GM08714 (cell line): ENCODE data around the gene CNTFR.
"Not testable (repeated sequence)": the region's sequence is repeated elsewhere in the genome, so short reads cannot be mapped to it uniquely, and the experiment has no call there.

ENCODE experiments used
- H3K4me3 ChIP-seq: fragments of 200-500 bp; sonication (Bioruptor generic); 2 replicates; pipeline ENCODE4 v1.5.1; 2014; ENCODE audit warnings: mild to moderate bottlenecking, low read length, inconsistent platforms
- ZNF274 ChIP-seq: IDR thresholded peaks from 2 replicates; pipeline ENCODE4 v1.6.1; 2012; ENCODE audit warnings: mild to moderate bottlenecking, low read depth, low read length

Gene CNTFR

DNA sequence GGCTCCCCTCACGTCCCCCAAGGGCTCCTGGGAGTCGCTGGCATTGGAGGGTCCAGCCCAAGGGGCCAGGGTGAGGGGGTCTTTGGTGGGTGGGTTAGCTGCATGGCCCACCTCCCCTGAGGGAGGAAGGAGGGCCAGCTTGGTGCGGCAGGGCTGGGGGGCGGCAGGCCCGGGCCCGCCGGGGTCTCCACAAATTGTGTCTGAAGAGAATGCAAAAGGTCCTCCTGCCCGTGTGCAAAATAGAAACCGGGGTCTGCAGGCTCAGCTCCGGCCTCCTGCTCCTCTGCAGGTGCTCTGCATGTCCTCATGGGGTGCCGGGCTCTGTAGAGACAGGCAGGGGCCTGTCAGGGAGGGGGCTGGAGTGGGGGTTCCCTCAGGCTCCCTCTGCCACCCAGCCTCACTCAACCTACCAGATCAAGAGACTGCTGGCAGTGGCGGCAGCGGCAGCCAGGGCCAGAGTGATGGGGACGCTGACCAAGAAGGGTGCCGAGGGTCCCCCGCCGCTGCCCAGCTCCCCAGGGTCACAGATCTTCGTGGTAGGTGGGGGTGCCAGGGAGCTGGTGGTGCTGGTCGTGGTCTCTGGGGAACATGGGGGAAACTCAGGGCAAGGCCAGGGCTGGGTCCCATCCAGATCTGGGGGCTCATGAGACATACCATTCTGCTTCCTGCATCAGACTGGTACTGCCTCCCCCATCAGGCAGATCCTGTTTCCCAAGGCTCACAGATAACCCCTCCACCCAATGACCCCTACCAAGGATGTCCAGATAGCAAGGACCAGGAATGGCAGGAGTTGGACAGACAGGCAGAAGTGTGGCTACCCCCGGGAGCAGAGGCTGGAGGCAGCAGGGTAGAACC lies 37.5 kb downstream of the CNTFR start:
- H3K4me3 ChIP-seq: no peak overlapping the region
- TF ChIP-seq ZNF274: no peak

DNA sequence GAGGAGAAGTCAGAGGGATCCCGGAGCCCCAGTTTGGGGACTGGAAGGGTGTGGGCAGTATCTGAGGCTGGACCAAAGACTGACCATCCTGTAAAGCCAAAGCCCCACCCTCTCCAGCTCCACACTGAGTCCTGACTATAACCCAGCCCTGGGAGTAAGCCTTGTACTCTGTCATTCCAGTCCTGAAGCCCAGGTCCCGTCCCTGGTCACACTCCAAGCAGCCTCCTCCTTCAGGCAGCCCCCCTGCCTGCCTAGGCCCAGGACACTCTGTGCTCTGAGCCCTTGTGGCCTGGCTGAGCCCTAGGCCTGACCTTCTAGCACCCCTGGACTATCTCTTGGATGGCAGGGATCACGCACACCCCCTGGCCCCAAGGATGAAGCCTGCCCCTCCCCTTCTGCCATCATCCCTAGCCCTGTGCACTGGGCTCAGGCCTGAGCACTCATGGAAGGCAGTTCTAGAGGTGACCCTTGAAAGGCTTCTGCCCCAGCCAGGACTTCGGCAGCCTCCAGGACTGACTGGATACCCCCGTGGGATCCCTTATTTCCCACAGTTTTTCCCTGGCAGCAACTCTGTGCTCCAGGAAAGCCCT lies 38.7 kb downstream of the CNTFR start:
- no peak overlapping the region for H3K4me3 ChIP-seq
- TF ChIP-seq ZNF274: no peak

DNA sequence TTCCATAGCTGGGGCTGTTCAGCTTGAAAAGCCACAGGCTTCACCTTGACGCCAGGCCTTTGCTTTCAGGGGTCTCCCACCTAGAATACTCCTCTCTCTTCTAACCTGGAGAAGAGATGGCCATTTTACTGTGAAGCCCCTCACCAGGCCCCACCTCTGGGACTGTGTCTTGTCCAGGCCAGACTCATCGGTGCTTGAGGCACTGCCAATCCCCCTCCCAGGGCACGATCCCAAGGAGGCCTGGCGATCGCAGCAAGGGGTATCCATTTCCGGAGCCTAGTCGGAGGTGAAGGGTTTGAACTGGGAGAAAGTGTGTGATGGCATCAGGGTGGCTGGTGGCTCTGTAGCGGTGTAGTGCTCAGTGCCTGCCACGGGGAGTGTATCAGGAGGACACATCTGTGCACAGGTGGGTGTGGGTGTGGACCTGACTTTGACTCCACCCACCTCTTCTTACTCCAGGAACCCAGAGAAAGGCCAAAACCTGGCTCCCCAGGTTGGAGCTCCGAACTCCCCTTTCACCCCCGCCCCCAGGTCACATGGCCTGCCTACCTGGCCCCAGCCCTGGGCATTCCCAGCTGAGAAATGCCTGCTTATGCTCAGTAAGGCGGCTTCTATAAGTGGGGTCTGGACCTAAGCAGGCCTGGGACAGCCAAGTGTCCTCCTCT lies 39.4 kb downstream of the CNTFR start:
- no peak for TF ChIP-seq ZNF274
- H3K4me3 ChIP-seq: no peak overlapping the region

DNA sequence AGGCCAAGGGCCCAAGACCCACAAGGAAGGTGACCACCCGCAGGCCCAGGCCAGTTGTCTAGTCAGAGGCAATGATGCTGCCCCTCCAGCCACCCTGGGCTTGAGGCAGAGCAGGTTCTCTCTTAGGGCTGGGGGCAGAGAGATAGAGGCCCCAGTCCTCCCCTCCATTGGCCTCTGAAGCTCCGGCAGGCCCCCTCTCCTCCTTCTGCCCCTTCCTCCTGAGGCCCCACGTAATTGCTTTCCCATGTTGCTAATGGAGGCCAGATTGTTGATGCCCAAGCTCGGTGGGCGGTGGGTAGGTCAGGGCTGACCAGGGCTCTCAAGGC lies 40.2 kb downstream of the CNTFR start:
- H3K4me3 ChIP-seq: no peak overlapping the region
- TF ChIP-seq ZNF274: no peak

DNA sequence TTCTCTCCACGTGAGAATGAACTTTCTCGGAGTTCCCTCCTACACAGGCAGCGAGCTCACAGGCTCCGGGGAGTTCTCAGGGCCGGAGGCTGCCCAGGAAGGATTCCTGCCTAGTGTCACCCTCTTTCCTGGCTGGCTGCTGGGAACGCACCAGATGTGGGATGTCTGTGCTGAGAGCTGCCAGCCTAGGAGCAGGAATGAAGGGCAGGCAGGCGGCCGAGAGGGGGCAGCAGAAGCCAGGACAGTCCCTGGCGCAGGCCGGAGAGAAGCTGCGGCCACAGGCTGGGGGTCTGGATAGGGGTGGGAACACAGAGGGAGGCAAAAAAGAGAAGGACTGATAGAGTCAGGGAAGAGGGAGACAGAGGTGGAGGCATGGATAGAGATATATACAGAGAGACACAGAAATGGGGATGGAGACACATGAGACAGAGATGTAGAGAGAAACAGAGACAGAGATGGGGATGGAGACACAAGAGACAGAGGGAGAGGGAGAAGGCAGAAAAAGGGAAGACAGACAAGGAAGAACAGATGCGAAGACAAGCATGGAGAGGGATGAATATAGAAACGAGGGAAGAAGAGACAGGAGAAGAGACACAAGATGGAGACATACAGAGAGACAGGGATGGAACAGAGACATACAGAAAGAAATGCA lies 41.4 kb downstream of the CNTFR start:
- H3K4me3 ChIP-seq: no peak overlapping the region
- TF ChIP-seq ZNF274: no peak

DNA sequence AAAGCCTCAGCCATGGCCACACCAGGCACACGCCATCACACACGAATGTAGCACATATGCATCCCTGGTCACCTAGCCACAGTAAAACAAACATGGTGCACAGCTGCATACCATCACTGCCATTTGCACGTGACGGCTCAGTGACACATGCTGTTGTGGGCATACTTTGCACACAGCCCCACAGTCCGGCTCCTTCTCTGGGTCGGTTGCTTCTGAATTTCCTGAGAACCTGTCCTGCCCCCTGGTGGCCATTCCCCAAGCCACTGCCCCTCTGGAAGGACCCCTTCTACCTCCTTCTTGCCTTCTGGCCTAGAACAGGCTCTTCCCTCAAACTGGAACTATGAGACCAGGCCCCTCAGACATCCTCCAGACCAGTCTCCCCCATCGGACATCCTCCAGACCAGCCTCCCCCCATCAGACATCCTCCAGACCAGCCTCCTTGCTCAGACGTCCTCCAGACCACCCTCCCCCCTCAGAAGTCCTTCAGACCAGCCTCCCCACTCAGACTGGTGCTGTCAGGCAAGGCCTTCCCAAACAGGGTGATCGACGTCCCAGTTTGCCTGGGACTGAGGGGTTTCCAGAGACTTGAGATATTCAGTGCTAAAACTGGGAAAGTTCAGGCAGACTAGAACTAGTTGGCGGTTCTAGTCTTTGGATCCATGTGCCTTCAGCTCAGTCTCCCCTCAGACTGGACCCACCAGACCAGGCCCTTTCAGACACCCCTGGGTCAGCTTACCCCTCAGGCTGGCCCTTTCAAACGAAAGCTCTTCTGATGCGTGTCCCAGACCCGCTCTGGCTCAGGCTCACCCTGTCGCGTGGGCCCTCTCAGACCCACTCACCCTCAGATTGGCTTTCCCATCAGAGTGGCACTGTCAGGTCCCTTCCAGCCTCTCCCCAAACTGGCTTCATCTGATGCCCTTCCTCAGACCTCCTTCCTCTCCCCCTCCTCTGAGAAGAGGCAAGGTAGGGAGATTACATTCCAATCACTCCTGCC lies 42.4 kb downstream of the CNTFR start:
- no peak overlapping the region for H3K4me3 ChIP-seq
- TF ChIP-seq ZNF274: no peak

DNA sequence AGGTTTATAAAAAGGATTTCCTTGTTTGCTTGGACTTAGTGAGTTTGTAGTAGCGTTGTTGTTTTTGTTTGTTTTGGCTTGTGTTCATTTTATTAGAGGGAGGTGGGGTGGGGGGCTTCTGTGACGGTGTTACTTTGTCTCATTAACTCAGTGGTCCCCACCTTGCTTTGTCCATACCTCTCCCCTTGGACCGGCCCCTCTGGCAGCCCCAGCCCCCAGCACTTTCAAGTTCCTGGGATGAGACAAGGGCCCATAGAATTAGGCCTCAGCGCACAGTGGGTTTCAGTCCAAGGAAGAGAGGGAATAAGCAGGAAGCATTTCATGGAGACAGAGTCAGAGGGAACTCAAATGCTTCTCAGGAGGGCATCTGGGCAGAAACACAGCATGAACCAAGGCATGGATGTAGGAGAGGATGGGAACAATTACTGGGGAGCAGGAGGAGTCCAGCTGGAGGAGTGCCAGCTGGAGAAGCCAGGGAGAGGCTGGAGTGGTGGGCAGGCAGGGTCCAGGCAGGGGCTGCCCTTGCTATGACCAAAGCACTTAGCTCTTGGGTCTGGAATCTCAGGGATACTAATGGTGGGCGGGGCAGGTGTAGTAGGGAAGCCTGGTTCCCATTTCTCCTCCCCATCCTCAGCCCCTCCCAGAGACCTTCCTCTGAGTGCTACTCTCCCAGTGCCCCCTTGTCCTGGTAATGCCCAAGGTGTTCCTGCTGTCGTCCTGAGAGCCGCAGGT lies 43.3 kb downstream of the CNTFR start:
- no peak for TF ChIP-seq ZNF274
- H3K4me3 ChIP-seq: no peak overlapping the region

DNA sequence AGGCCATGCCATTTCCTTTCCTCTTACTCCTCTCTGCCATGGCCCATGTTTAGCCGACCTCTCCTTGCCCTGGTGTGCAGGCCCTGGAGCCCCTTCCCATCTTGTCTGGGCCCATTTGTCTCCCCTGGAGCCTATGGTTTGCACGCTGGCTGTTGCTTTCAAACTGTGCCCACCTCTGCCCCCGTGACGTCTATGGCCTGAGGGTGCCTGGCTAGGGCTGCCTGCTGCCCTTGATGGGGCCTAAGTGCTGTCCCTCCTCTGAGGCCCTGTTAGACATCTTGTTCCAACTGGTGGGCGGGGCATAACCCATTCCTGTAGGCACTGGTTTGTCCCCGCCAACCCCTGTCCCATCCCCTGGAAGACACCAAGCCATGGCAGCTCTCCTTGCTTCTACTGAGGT lies 44.0 kb downstream of the CNTFR start:
- TF ChIP-seq ZNF274: no peak
- H3K4me3 ChIP-seq: no peak overlapping the region

DNA sequence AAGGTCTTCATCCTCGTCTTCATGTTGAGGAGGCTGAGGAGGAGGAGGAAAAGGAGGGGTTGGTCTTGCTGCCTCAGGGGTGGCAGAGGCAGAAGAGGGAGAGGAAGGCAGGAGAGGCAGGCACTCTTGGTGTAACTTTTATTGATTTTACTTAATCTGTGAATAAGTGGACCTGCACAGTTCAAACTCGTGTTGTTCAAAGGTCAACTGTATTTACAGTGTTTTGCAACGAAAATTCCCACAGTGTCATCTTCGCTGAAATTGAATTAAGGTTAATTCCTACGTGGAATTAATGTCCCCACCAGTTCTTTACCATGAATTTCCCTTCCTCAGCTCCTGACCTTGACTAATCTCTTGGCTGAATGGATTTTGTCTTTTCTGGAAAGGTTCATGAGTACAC lies 45.5 kb downstream of the CNTFR start:
- TF ChIP-seq ZNF274: no peak
- H3K4me3 ChIP-seq: no peak overlapping the region

DNA sequence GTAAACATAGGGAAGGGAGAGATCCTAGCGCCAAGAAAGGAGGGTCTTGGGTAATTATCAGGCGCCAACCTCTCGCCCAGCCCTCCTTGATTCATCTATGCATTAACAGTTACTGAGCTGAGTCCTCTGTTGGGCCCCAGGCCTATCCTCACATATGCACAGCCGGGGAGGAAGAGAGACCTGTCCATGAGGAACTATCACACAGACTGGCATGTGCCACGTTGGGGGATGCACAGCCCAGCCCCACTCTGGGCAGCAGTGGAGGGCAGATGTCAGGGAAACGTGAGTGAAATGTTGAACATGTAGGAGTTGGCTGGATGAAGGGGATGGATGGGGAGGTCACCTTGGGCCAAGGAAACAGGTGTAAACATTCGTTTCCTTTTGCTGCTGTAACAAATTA lies 48.0 kb downstream of the CNTFR start:
- no peak for TF ChIP-seq ZNF274
- H3K4me3 ChIP-seq: no peak overlapping the region

DNA sequence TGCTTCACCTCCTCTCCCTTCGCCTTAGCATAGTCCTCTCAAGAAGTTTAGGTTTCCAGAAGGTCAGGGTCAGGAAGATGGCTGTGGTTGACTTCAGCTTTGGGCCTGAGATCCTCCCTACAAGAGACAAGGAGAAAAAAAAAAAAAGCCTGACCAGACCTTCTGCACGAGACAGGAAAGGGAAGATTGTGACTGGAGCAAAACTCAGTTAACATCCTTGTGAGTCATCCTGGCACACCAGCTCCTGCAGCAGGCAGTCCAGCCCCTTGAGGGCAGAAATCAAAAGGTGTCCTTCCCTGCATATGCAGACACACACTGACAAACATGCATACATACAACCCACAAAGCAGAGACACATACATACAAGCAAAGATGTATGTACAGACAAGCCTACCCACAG lies 48.7 kb downstream of the CNTFR start:
- H3K4me3 ChIP-seq: no peak overlapping the region
- no peak for TF ChIP-seq ZNF274

DNA sequence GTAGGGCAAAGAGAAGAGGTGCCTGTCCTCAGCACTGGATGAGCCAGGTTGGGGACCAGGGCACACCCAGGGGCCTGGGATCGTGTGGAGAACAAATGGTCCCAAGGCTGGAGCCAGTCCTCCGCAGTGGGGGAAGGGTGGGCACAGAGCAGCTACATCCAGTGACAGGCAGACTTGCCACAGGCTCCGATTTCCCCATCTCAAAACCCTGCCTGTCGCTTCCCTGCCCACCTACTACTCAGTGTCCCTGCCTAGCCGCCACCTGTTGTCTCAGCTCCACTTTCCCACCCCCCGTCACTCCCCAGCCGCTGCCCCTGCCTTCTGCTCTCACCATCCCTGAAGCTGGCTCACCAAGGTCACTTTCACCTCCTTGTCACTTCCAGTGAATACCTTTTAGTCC lies 52.8 kb downstream of the CNTFR start:
- TF ChIP-seq ZNF274: no peak

DNA sequence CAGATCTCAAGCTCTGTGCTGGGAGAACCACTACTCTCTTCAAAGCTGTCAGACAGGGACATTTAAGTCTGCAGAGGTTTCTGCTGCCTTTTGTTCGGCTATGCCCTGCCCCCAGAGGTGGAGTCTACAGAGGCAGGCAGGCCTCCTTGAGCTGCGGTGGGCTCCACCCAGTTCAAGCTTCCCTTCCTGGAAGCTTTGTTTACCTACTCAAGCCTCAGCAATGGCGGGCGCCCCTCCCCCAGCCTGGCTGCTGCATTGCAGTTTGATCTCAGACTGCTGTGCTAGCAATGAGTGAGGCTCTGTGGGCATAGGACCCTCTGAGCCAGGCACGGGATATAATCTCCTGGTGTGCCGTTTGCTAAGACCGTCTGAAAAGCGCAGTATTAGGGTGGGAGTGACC lies 57.5 kb downstream of the CNTFR start:
- H3K4me3 ChIP-seq: not testable (repeated sequence)

More for the DNA sequence above, 52.8 kb downstream of the CNTFR start:
- H3K4me3 ChIP-seq: no peak overlapping the region
